Transverse colon (tissue), 4 donors: Measurements from ENCODE around the gene AKAIN1. TPM values are rescaled to one million over a fixed set of nuclear protein-coding genes. Genes with fewer than 3 reads are reported as not detected.

Source experiments
- DNase-seq: peaks from one replicate; pipeline ENCODE4 v3.0.0-alpha.2; 2019
- H3K27ac ChIP-seq, 4 donors: fragments of 200-600 bp; sonication (generic); 2 replicates each; pipeline ENCODE4 v1.5.1; 2016 to 2018; ENCODE audit warnings: inconsistent platforms in 4 of 4
- H3K27me3 ChIP-seq: fragments of 200-600 bp; sonication (generic); 2 replicates; pipeline ENCODE4 v1.5.1; 2017; ENCODE audit warnings: inconsistent platforms
- H3K36me3 ChIP-seq, 4 donors: fragments of 200-600 bp; sonication (generic); 2 replicates each; pipeline ENCODE4 v1.5.1; 2017 to 2019; ENCODE audit warnings: inconsistent platforms in 4 of 4
- H3K4me1 ChIP-seq, 4 donors: fragments of 200-600 bp; sonication (generic); 2 replicates each; pipeline ENCODE4 v1.5.1; 2017 to 2020; ENCODE audit warnings: inconsistent platforms in 4 of 4
- H3K4me3 ChIP-seq, 4 donors: fragments of 200-600 bp; sonication (generic); 1 replicate in 1 of 4; 2 replicates in 3 of 4; pipeline versions ENCODE4 v1.5.1 to v1.6.1; 2017 to 2019; ENCODE audit warnings: inconsistent platforms in 4 of 4
- H3K9me3 ChIP-seq, 2 donors: fragments of 200-600 bp; sonication (generic); 2 replicates each; pipeline ENCODE4 v1.5.1; 2017 to 2019; ENCODE audit warnings: inconsistent platforms in 2 of 2
- EP300 ChIP-seq: sonication (generic); formaldehyde crosslinking; IDR thresholded peaks from one replicate; pipeline ENCODE4 v1.6.1; 2017; ENCODE audit warnings: antibody characterized with exemption, low read depth
- POLR2A ChIP-seq: fragments of 450-650 bp; IDR thresholded peaks from one replicate; pipeline ENCODE4 v1.6.1; 2016; ENCODE audit warnings: antibody characterized with exemption, mild to moderate bottlenecking, moderate library complexity
- POLR2AphosphoS5 ChIP-seq, 3 donors: sonication (generic); formaldehyde crosslinking; IDR thresholded peaks; one replicate each; pipeline ENCODE4 v1.6.1; 2016; ENCODE audit warnings: antibody characterized with exemption in 3 of 3
- WGBS, 2 donors: methylation state at CpG; one replicate each; pipeline ENCODE4 v1.1.5; 2018; ENCODE audit warnings: low coverage in 1 of 2; 5-methylcytosine and 5-hydroxymethylcytosine counted together
- in situ Hi-C, 4 donors: fragments of 200-750 bp; cut with MboI; loops; one replicate each; pipeline versions ENCODE4 v1.15.0 to v1.15.1; 2017; ENCODE audit warnings: low sequenced_read_pairs in 3 of 4, low pct_ligation_motif_present in 1 of 4, low pct_unique_long_range_greater_than_20kb in 1 of 4
- intact Hi-C: fragments of 100-400 bp; cut with DNase I; formaldehyde crosslinking; loops from one replicate; pipeline ENCODE4 v1.15.1; 2023; ENCODE audit warnings: low total_unique reads
- total RNA-seq, 4 donors: library from RNA; depleted of rRNA; stranded (reverse); fragments of >200 nt; gene quantifications; one replicate each; pipeline ENCODE4 v1.1.0, GENCODE V29; 2016
- TF ChIP-seq, protein P1 (sequence below), 5 experiments: fragments of 200-600 bp in 3 of 5; fragments of 450-650 bp in 2 of 5; sonication (generic) in 3 of 5; IDR thresholded peaks; 1 replicate in 2 of 5; 2 replicates in 3 of 5; pipeline ENCODE4 v1.5.1; 2016 to 2017; ENCODE audit warnings: antibody characterized with exemption in 5 of 5, inconsistent platforms in 3 of 5, mild to moderate bottlenecking in 2 of 5, moderate library complexity in 1 of 5

Gene AKAIN1
- total RNA-seq, 4 donors from 2014 or later: not detected

DNA sequence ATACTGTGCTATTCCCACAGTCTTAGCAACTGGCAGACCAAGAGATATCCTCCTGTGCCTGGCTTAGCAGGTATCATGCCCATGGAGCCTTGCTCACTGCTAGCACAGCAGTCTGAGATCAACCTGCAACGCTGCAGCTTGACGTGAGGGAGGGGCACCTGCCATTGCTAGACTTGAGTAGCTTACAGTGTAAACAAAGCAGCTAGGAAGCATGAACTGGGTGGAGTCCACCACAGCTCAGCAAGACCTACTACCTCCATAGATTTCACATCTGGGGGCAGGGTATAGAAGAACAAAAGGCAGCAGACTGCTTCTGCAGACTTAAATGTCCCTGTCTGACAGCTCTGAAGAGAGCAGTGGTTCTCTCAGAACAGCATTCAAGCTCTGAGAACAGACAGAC is 74.8 kb downstream of the AKAIN1 start:
- Histone ChIP-seq H3K4me3 (no peak overlapping the region), H3K27me3 (no peaks in the 10 kb centered on the region), H3K9me3 (no peaks in the 10 kb centered on the region), H3K36me3 (no peaks in the 10 kb centered on the region), H3K27ac (no peak overlapping the region), H3K4me1 (no peaks in the 10 kb centered on the region)
- intact Hi-C loops (no loop called here), in situ Hi-C loops (no loop called here)
- WGBS, 2 donors: 60% methylated on average over 2 of the region's 2 CpGs; no CpG with 5 or more reads in 1 of the 2 donors
- DNase-seq: no peak
- TF ChIP-seq, protein P1, sequence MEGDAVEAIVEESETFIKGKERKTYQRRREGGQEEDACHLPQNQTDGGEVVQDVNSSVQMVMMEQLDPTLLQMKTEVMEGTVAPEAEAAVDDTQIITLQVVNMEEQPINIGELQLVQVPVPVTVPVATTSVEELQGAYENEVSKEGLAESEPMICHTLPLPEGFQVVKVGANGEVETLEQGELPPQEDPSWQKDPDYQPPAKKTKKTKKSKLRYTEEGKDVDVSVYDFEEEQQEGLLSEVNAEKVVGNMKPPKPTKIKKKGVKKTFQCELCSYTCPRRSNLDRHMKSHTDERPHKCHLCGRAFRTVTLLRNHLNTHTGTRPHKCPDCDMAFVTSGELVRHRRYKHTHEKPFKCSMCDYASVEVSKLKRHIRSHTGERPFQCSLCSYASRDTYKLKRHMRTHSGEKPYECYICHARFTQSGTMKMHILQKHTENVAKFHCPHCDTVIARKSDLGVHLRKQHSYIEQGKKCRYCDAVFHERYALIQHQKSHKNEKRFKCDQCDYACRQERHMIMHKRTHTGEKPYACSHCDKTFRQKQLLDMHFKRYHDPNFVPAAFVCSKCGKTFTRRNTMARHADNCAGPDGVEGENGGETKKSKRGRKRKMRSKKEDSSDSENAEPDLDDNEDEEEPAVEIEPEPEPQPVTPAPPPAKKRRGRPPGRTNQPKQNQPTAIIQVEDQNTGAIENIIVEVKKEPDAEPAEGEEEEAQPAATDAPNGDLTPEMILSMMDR (IDR thresholded peaks at IDR 0.05): no peak
- TF ChIP-seq EP300 (no peak), POLR2AphosphoS5 (IDR thresholded peaks at IDR 0.05) (no peak), POLR2A (no peak)

- no peaks in the 10 kb centered on the region for H3K36me3 ChIP-seq
- H3K4me3 ChIP-seq: no peak overlapping the region
- H3K27ac ChIP-seq: no peak overlapping the region
- no peaks in the 10 kb centered on the region for H3K9me3 ChIP-seq
- in situ Hi-C loops (no loop called here), intact Hi-C loops (no loop called here)
- H3K27me3 ChIP-seq: no peaks in the 10 kb centered on the region
- no peaks in the 10 kb centered on the region for H3K4me1 ChIP-seq
- DNase-seq: no peak
- TF ChIP-seq POLR2AphosphoS5 (IDR thresholded peaks at IDR 0.05): no peak
- TF ChIP-seq, protein P1 (IDR thresholded peaks at IDR 0.05): no peak
- no peak for TF ChIP-seq EP300
- no peak for TF ChIP-seq POLR2A
These were observed 86.8 kb downstream of the AKAIN1 start for GRCh38 chr18:5110266-5110665.

DNA sequence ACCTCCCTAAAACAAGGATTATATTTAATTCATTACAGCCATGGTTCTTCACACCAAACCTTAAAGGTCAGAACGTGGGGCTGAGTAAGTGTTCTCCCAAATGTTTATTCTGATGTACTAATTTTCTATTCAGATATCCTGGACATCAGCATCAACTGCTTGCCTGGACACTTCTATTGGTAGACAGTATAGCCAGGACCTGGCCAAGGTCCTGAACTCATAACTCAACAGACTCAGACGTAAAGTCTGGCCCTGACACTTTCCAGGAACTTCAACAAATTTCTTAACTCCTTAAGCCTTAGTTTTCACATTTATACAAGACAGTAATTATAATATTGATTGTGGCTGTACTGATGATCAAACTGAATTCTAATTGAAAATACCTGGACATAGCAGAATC is 89.1 kb downstream of the AKAIN1 start:
- no peak overlapping the region for H3K4me3 ChIP-seq
- intact Hi-C loops: loop anchor here (10.0 kb wide), 1 partner anchor 557 kb away; no protein-coding TSS in a partner anchor
- H3K9me3 ChIP-seq: no peaks in the 10 kb centered on the region
- no peak for TF ChIP-seq POLR2A
- TF ChIP-seq, protein P1 (IDR thresholded peaks at IDR 0.05): no peak
- TF ChIP-seq EP300: no peak
- no peak for TF ChIP-seq POLR2AphosphoS5 (IDR thresholded peaks at IDR 0.05)
- no peaks in the 10 kb centered on the region for H3K36me3 ChIP-seq
- in situ Hi-C loops: no loop called here
- H3K4me1 ChIP-seq: no peaks in the 10 kb centered on the region
- H3K27me3 ChIP-seq: no peaks in the 10 kb centered on the region
- 16 to 21% methylated on average over 2 of the region's 2 CpGs for WGBS, 2 donors
- DNase-seq: no peak
- H3K27ac ChIP-seq: no peak overlapping the region

GRCh38 chr18:5106730-5107129 is 90.3 kb downstream of the AKAIN1 start:
- Histone ChIP-seq H3K9me3 (no peaks in the 10 kb centered on the region), H3K27ac (no peak overlapping the region), H3K4me1 (no peaks in the 10 kb centered on the region), H3K4me3 (no peak overlapping the region), H3K27me3 (no peaks in the 10 kb centered on the region), H3K36me3 (no peaks in the 10 kb centered on the region)
- 0 to 9% methylated on average over 1 of the region's 1 CpG for WGBS, 2 donors
- DNase-seq: no peak
- TF ChIP-seq, protein P1 (IDR thresholded peaks at IDR 0.05): peak in 1 of 5 experiments; percentile 23
- TF ChIP-seq POLR2A: no peak
- in situ Hi-C loops: no loop called here
- intact Hi-C loops: loop anchor here (10.0 kb wide), 1 partner anchor 558 kb away; no protein-coding TSS in a partner anchor
